ENCODE results near the gene TDRD6.

The TDRD6 gene

GRCh38 chr6:46684771-46685170 lies 2.9 kb upstream of the TDRD6 start:
- no peak for DNase-seq

DNA sequence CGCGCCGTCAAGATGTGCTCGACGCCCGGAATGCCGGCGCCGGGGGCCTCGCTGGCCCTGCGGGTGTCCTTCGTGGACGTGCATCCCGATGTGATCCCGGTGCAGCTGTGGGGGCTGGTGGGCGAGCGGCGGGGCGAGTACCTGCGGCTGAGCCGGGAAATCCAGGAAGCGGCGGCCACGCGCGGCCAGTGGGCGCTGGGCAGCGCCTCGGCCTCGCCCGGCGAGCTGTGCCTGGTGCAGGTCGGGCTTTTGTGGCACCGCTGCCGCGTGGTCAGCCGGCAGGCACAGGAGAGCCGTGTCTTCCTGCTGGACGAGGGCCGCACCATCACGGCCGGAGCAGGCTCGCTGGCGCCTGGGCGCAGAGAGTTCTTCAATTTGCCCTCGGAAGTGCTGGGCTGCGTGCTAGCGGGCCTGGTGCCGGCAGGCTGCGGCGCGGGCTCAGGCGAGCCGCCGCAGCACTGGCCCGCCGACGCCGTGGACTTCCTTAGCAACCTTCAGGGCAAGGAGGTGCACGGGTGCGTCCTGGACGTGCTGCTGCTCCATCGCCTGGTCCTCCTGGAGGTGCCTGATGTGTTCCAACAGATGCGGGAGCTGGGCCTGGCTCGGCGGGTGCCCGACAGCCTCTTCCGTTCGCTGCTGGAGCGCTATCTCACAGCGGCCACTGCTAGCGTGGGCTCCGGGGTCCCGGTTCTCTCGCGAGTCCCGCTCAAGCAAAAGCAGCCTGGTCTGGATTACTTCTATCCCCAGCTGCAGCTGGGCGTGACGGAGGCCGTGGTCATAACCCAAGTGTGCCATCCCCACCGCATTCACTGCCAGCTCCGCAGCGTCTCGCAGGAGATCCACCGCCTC lies 656 bp downstream of the TDRD6 start:
- no peak for DNase-seq

DNA sequence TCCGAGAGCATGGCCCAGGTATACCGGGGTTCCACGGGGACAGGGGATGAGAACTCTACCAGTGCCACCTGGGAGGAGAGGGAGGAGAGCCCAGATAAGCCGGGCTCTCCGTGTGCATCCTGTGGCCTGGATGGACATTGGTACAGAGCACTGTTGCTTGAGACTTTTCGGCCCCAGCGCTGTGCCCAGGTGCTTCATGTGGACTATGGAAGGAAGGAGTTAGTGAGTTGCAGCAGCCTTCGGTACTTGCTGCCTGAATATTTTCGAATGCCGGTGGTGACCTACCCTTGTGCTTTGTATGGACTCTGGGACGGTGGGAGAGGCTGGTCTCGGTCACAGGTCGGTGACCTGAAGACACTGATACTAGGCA lies 1.3 kb downstream of the TDRD6 start:
- DNase-seq, result no peak

DNA sequence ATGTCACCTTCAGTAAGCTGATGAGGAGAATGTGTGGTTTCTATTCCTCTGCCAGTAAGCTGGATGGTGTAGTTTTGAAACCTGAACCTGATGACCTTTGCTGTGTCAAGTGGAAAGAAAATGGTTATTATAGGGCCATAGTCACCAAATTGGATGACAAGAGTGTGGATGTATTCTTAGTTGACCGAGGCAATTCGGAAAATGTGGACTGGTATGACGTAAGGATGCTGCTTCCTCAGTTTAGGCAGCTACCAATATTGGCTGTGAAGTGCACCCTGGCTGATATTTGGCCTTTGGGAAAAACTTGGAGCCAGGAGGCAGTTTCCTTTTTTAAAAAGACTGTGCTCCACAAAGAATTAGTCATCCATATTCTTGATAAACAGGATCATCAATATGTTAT lies 2.0 kb downstream of the TDRD6 start:
- DNase-seq, result no peak

GRCh38 chr6:46690141-46690755 lies 2.6 kb downstream of the TDRD6 start:
- DNase-seq, result no peak

GRCh38 chr6:46690911-46691451 lies 3.3 kb downstream of the TDRD6 start:
- no peak for DNase-seq

DNA sequence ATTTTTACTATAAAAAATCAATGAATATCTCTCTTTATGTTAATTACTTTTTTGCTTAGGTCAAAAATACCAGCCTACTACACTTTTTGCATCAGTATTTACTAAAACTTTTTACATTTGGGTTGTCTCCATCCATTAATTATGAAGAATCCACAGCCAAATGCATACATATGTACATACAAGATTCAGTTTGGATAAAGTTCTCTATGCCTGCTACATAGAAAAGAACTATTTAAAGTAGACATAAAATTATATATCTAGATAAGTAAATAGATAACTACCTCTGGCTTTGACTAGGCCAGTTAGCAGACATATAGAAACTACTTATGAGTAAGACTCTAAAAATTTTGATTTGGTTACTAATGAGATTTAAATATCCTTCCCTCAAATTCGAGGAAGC lies 12.3 kb downstream of the TDRD6 start:
- no peak for DNase-seq

- DNase-seq, result no peak
Measured at GRCh38 chr6:46704562-46704961, 16.9 kb downstream of the TDRD6 start.

DNA sequence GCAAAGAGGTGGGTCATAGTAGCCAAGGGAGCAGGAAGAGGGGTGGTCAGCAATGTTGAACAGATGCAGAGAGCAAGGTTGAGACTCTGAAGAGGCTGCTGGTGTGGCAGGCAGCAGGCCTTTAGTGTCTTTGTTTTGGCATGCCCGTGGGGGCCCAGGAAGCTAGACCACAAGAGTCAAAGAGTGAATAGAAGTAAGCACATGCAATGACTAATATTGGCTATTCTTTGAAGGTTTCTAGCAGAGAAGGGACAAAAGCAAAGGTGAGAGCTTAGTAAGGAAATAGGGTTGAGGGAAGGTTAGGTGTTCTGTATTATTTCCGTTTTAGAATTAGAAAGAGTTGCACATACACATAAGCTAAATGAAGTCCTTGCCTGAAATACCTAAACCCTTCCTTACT lies 18.8 kb downstream of the TDRD6 start:
- no peak for DNase-seq

DNA sequence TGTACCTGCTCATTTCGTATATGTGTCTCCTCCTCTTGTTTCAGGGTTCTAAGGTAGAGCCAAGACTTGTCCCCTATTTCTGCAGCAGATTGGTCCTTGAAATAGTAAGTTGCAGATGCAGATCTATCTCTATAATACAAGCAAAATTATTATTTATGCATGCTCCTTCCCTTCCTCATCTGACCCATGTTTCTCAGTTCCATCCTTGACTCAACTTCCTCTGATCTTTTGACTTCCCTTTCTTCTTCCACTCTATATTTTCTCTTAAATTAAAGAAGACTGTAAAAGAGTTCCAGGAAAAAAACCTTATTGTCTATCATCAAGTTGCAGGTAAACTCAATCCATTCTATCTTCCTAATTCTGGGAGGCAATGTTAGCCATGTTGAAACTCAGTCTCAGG lies 23.8 kb downstream of the TDRD6 start:
- no peak for DNase-seq

DNA sequence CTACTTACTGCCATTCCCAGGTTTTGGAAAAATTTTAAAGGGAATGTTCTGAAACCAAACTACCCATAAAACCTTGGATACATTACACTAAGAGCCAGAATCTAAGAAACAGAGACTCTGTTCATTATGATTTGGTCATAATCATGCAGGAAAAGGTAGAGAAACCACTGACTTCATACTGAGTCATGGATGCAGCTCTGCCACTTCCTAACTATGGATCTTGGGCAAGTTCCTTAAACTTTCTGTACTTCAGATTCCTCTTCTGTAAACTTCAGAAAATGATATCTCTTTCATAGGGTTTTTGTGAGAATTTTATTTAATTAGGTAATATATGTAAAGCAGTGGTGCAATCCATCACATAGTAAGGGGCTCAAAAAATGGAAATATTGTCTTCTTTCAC lies 27.5 kb downstream of the TDRD6 start:
- no peak for DNase-seq

DNA sequence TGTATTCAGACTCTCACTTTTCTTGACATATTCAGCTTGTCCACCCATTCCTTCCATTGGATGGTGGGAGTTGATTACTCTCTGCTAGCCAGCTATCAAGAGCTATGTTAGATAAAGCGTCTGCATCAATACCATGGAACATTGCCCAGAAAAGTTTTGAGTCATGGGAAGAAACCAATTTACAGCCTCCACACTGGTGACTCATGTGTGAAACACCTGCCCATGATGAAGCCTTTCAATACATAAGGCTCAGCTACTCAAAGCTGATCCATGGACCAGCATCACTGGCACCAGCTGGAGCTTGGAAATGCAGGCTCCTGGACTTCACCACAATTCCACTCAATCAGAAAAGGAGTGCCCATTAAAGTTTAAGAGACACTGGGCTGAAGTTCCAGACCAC lies 31.4 kb downstream of the TDRD6 start:
- DNase-seq, result no peak

DNA sequence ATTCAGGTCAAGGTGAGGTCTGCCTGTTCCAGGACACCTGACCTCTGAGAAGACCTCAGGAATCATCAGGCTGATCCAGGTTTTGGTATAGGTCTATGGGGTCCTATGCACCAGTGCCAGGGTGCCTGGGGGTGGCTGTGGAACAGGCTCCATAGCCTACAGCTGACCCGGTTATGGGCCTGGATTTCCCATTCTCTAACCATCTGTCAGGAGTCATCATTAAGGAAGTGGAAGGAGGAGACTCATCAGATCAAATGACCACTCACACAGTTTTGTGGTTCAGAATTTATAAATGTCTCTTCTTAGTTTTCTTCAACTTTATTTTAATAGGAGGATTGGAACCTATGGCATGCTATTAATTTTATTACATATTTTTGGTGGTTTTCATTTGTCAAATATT lies 32.7 kb downstream of the TDRD6 start:
- DNase-seq, result no peak

- no peak for DNase-seq
Measured at GRCh38 chr6:46729787-46730326, 42.2 kb downstream of the TDRD6 start.

- DNase-seq, result no peak
Measured at GRCh38 chr6:46730921-46731461, 43.3 kb downstream of the TDRD6 start.

DNA sequence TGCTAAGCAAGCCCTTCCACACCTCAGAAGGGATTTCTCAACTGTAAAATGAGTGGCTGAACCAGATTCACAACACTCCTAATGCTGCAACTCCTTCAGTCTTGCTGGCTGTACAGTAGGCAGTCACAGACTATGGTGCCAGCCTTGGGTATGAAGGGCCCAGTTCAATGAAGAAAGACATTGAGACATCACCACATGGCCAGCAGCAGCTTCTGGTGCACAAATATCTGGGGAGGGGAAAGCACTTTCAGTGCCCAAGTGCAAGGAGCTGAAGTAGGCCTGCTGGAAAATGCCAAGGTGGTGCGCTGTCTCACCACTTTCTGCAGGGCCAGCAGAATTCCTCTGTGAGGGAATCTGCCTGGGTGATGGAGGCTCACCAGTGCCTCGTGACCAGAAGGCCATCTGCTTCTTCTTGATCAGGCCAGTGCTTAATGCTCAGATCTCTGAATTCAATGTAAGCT lies 45.7 kb downstream of the TDRD6 start:
- no peak for DNase-seq

DNA sequence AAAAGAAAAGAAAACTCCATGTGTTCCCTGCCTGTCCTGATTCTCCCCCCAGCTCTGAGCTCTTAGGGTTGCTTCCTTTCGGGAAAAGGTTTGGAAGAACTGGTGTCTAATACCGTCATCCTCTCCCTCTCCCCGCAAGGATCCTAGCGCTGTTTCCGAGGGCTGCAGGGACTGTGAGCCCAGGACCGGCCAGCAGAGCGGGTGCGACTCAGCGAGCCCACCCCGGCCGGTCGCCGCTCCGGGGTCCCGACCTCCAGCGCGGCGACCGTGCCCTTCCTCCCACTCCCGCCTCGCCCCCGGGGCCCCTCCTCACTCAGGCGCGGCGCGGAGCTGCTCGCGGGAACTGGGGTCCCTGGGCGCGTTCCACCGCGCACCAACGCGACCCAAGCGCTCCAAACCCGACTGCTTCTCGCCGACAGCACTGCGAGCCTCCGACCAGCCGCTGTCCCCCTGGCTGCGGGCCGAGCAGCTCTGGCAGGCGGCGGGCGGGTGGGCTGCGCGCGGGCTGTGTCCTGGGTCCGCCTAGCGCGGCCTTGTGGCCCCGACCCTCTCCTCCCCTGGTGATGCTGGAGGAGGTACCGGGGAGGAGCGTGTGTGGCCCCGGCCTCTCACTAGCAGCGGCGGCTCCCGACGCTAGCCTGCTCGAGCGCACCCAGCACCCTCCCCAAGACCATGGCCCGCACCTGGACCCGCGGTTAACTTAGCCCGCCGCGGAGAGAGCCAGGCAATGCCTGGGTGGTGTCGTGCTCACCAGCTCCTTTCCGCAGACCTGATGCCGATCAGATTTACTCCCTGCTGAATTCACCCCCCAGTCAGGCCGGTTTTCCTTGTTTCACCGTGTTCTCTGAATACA lies 47.4 kb downstream of the TDRD6 start, which contains the start of gene PLA2G7:
TSS of gene PLA2G7 (minus strand) at position 509 of the 853 bp plus-strand sequence. CDS start 12,484 bp downstream, outside the sequence.
- no peak for DNase-seq

GRCh38 chr6:46735720-46736031 lies 48.0 kb downstream of the TDRD6 start:
- no peak for DNase-seq

- no peak for DNase-seq
Measured at GRCh38 chr6:46736906-46737305, 49.2 kb downstream of the TDRD6 start.

GRCh38 chr6:46741482-46741881 lies 53.8 kb downstream of the TDRD6 start:
- DNase-seq, result no peak

DNA sequence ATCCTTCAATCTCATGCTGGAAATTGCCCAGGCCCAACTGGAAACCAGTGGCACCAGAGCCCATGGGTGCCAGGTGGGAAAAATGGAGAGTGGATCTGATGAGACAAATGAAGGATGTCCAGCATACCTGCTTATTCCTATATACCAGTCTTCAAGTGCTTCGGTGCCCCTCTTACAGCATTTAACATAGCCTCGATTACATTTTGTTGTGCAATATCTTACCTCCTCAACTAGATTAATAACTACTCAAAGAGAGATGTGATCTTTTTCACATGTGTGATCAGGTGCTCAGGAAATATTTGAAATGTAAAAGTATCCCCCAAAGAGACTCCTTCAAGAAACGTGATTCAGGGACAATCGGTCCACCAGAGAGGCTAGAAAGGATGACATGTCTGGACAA lies 54.2 kb downstream of the TDRD6 start:
- DNase-seq, result no peak

GRCh38 chr6:46743425-46744158 lies 55.9 kb downstream of the TDRD6 start:
- DNase-seq, result no peak
